PC-9 (cell line): ENCODE measurements around the gene DENND2D.

Source experiments
- CTCF ChIP-seq: fragments of 200-600 bp; sonication (generic); conservative IDR thresholded peaks from 2 replicates; pipeline ENCODE4 v1.6.1; 2017; ENCODE audit warnings: mixed run types, antibody characterized with exemption, mild to moderate bottlenecking, moderate library complexity
- EZH2 ChIP-seq: fragments of 200-600 bp; sonication (generic); IDR thresholded peaks from 2 replicates; pipeline ENCODE4 v1.8.0; 2017; ENCODE audit warnings: antibody characterized with exemption, low read depth

GRCh38 chr1:111196213-111196612 is 4.2 kb downstream of the DENND2D start:
- TF ChIP-seq CTCF = no peak
- TF ChIP-seq EZH2 = no peak
